HG03342 (cell line): Measurements from ENCODE around the gene ABCD1.
"Not testable (repeated sequence)": the region's sequence is repeated elsewhere in the genome, so short reads cannot be mapped to it uniquely, and the experiment has no call there.

Experiments
- ATAC-seq: cut with Tn5 transposase; IDR thresholded peaks from one replicate; pipeline ENCODE4 v1.9.1; 2021; ENCODE audit warnings: mild to moderate bottlenecking, moderate library complexity; ENCODE audit not compliant: unreplicated experiment

ABCD1 gene

GRCh38 chrX:153693216-153694086, 31.2 kb upstream of the ABCD1 start:
- ATAC-seq = no peak

- ATAC-seq = not testable (repeated sequence)
Measured at GRCh38 chrX:153694256-153694655, 30.4 kb upstream of the ABCD1 start.

GRCh38 chrX:153694687-153695270, 29.9 kb upstream of the ABCD1 start:
- ATAC-seq = no peak

GRCh38 chrX:153696100-153696499, 28.6 kb upstream of the ABCD1 start:
- ATAC-seq = no peak

- ATAC-seq = not testable (repeated sequence)
Measured at GRCh38 chrX:153696538-153696937, 28.1 kb upstream of the ABCD1 start.

GRCh38 chrX:153696986-153697722, 27.5 kb upstream of the ABCD1 start:
- not testable (repeated sequence) for ATAC-seq

- ATAC-seq = no peak
Measured at GRCh38 chrX:153697924-153698865, 26.5 kb upstream of the ABCD1 start.

- not testable (repeated sequence) for ATAC-seq
Measured at GRCh38 chrX:153699210-153699783, 25.4 kb upstream of the ABCD1 start.

- ATAC-seq = not testable (repeated sequence)
Measured at GRCh38 chrX:153699784-153700371, 24.8 kb upstream of the ABCD1 start.

GRCh38 chrX:153700376-153700945, 24.2 kb upstream of the ABCD1 start:
- no peak for ATAC-seq

GRCh38 chrX:153700967-153701366, 23.7 kb upstream of the ABCD1 start:
- ATAC-seq = no peak

GRCh38 chrX:153701706-153702105, 22.9 kb upstream of the ABCD1 start:
- no peak for ATAC-seq

GRCh38 chrX:153702336-153703035, 22.2 kb upstream of the ABCD1 start:
- no peak for ATAC-seq

- ATAC-seq = no peak
Measured at GRCh38 chrX:153703036-153703370, 21.7 kb upstream of the ABCD1 start.

GRCh38 chrX:153704021-153704526, 20.6 kb upstream of the ABCD1 start:
- ATAC-seq = no peak

- not testable (repeated sequence) for ATAC-seq
Measured at GRCh38 chrX:153704631-153705402, 19.8 kb upstream of the ABCD1 start.

GRCh38 chrX:153705403-153706060, 19.1 kb upstream of the ABCD1 start:
- ATAC-seq = not testable (repeated sequence)
